HG03064 (cell line): ENCODE data around the gene RNGTT.
A peak's percentile ranks its signal among the peaks of the same experiment; 100 is the strongest.
"Not testable (repeated sequence)": the region's sequence is repeated elsewhere in the genome, so short reads cannot be mapped to it uniquely, and the experiment has no call there.

ENCODE experiments used
- ATAC-seq: cut with Tn5 transposase; IDR thresholded peaks from one replicate; pipeline ENCODE4 v1.9.1; 2021; ENCODE audit warnings: low read depth; ENCODE audit not compliant: unreplicated experiment

RNGTT gene

GRCh38 chr6:88963139-88964090 lies at the start of gene RNGTT:
Gene RNGTT (minus strand): TSS chr6:88963618. CDS start chr6:88963409, 209 bp downstream.
- ATAC-seq = peak; percentile 98

DNA sequence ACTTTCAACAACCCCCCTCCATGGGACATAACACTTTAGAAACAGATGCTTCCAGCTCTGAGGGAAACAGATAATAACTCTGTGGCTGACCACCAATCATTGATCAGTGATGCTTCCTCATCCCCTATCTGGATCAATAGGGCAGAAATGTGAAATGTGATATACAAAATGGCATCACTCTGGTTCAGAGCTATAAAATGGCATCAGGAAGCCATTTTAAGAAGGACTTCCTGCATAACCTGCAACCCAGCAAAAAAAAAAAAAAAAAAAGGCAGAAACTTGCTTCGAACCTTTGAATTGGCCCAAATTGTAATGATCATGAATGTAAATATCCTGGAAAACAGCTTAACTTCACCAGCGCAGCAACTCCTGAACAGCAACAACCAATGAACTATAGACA lies 48.0 kb upstream of the RNGTT start:
- no peak for ATAC-seq

- ATAC-seq = no peak
These were observed 47.4 kb upstream of the RNGTT start for GRCh38 chr6:89010825-89011224.

- ATAC-seq = no peak
These were observed 46.2 kb upstream of the RNGTT start for GRCh38 chr6:89009624-89010059.

GRCh38 chr6:89008815-89009374 lies 45.5 kb upstream of the RNGTT start:
- ATAC-seq = no peak

DNA sequence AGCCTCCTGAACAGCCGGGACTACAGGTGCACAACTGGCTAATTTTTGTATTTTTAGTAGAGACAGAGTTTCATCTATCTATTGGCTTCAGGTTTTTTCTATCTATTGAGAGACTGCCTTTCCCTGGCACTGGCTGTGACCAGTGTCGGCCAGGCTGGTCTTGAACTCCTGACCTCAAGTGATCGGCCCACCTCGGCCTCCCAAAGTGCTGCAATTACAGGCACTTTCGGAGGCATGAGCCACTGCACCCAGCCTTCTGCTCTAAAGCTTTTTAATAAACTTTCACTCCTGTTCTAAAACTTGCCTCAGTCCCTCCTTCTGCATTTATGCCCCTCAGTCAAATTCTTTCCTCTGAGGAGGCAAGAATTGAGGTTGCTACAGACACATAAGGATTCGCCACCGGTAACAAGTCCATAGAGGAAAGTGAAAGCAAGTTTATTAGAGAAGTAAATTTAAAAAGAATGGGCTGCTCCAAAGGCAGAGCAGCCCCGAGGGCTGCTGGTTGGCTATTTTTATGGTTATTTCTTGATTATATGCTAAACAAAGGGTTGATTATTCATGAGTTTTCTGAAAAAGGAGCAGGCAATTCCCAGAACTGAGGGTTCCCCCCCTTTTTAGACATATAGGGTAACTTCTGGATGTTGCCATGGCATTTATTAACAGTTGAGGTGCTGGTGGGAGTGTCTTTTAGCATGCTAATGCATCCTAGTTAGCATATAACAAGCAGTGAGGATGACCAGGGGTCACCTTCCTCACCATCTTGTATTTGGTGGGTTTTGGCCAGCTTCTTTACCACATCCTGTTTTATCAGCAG lies 44.8 kb upstream of the RNGTT start:
- no peak for ATAC-seq

GRCh38 chr6:89007209-89008000 lies 44.0 kb upstream of the RNGTT start:
- no peak for ATAC-seq

DNA sequence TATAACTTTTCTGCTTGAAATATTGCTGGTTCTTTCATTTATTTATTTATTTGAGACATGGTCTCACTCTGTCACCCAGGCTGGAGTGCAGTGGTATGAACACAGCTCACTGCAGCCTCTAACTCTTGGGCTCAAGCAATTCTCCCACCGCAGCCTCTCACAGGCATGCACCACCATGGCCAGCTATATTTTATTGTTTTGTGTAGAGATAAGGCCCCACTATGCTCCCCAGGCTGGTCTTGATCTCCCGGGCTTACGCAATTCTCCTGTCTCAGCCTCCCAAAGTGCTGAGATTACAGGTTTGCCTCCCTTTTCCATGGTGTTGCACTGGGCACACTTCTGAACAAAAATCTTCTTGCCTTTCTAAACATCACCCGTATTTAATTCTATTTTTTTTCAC lies 39.1 kb upstream of the RNGTT start:
- ATAC-seq = no peak

GRCh38 chr6:88997327-88997726 lies 33.9 kb upstream of the RNGTT start:
- ATAC-seq = no peak

- no peak for ATAC-seq
These were observed 29.5 kb upstream of the RNGTT start for GRCh38 chr6:88992741-88993552.

DNA sequence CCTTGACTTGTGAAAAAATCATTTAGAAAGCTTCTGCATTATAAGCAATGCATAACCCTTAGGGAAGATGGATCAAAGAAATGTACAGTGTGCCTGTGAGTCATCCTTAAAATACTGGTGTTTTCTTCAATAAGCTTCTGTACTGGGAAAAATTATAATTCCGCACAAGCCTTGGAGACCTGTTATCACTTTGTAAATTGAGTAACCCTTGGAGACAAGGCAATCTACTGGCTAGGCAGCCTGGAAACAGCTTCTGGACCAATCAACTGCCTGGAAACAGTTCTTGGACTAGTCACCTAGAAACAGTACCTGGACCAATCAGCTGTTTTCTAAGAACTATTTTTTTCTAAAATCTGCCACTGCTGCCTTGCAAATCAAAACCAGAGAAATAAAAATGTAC lies 25.8 kb upstream of the RNGTT start:
- ATAC-seq = no peak

DNA sequence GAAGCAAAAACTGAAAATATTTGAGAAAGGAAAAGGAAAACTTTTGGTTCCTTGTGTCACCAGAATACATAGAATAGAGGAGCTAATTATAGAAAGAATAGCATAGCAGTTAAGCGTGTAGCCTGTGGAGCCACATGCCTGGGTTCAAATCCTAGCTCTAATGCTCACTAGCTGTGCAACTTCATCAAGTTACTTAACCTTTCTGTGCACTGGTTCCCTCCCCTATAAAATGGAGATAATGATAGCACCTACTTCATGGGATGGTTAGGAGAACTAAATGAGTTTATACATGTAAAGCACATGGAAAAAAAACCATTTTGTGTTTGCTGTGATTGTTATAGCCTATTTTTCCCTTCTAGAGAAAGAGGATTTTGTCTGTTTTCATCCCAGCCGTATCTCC lies 24.5 kb upstream of the RNGTT start:
- ATAC-seq = no peak

- no peak for ATAC-seq
These were observed 22.5 kb upstream of the RNGTT start for GRCh38 chr6:88985901-88986300.

DNA sequence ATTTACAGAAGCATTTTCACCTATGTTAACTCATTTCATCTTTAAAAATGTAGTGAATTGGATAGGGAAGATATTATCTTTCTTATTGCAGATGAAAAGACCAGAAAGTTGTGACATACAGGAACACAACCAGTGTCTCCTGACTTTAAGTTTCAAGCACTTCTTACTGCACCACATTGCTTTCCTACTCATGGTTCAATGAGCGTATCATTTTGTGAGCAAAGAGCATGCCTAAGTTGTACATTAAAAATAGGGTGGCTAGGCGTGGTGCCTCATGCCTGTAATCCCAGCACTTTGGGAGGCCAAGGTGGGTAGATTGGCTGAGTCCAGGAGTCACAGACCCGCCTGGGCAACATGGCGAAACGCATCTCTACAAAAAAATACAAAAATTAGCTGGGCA lies 21.2 kb upstream of the RNGTT start:
- no peak for ATAC-seq

DNA sequence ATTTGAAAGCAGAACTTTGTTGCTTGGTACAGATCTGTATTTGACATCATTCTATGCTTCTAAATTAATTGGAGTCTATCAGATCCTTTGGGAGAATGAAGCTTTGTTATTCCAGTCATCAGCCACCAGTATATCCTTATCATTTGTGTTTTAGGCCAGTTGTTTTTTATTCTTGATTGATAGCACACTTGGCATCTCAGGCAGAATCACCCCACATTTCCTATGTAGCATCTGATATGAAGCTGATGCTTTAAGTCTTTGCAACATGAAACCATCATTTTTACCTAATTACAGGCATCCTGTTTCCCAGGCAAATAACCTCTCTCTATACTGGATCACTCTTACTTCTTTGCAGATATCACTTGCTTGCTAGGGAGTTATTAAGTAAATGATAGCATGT lies 20.7 kb upstream of the RNGTT start:
- ATAC-seq = no peak

DNA sequence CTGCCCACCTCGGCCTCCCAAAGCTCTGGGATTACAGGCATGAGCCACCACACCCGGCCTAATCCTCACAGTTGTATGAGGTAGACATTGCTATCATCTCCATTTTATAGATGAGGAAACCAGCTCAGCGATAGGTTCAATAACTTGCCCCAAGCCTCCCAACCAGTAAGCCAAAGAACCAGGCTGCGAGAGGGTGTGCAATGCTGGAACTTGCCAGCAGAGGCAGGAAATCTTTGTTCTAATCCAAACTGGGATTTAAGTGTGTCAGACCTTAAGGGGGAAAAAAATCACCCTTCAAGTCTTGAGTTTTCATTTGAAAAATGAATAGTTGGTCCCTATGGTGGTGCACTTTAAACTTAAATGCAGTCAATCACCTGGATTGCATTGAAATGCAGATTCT lies 20.1 kb upstream of the RNGTT start:
- ATAC-seq = no peak

DNA sequence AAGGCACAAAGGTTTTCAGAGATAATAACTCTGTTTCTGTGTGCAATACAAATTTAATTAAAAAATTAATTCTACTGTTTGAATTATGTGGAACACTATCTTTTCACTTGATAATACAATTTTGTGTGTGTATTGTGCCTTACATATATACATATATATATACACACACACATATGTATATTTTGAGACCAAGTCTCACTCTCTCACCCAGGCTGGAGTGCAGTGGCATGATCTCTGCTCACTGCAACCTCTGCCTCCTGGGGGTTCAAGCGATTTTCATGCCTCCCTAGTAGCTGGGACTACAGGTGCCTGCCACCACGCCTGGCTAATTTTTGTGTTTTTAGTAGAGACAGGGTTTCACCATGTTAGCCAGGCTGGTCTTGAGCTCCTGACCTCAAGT lies 19.7 kb upstream of the RNGTT start:
- ATAC-seq = not testable (repeated sequence)

DNA sequence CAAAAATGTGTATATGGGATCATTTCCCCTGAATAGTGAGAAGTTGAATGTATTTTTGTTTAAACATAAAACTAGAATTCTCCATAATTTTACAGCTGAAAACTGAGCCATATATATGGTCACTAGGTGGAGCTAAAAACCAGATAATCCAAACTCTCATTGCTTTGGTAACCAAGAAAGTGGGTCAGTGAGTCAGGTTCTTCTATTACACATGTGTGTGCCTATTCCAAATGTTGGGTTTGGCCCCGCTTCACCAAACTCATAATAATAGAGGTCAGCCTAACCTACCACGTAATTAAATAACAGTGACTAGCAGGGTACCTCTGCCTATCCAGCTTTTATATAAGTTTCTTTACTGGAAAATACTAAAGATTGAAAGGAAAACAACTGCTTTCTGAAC lies 19.3 kb upstream of the RNGTT start:
- ATAC-seq = no peak

- ATAC-seq = no peak
These were observed 12.0 kb upstream of the RNGTT start for GRCh38 chr6:88975369-88975768.
